Femur (tissue), 1 donor: ENCODE data around the gene CRHR2.
"Not testable (repeated sequence)": the region's sequence is repeated elsewhere in the genome, so short reads cannot be mapped to it uniquely, and the experiment has no call there.

Source experiments
- DNase-seq: peaks from one replicate; pipeline ENCODE4 v3.0.0-alpha.2; 2017

CRHR2 gene

DNA sequence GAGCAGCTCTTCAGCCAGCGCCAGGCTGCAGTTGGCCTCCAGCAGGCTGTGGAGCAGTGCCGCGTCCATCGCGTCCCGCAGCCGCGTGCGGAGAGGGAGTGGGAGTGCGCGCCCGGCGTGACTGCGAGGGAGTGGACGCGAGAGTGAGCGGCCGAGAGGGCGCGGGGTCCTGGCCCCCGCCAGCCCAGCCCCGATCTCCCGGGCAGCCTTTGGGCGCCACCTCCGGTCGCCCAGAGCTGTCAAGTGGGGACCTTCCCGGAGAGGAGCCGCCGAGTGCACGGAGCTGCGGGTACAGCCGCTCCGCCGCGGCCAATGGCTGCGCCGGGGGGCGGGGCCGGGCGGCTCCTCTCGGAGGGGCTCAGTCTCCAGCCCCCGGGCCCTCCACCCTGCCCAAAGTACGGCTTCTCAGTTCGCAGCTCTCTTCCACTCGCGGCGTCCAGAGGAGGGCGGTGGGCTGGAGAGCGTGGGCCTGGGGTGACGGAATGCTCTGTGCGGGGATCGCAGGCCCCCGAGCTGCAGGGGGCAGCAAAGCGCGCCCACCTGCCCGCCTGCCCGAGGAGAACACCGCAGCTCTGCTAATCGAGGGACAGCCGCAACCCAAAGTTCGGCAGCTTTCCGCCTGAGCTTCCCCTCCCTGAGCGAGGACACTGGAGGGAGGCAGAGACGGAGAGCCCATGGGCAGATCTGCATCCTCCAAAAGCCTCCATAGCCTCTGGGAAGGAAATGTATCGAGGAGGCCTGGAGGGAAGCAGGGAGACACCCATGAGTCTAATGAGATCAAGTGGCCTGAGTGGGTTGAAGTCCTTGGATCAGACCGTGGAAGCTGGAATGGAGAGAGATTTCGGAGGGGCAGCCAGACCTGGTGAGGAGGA is at the start of gene CRHR2:
Gene CRHR2, minus strand, starts transcription at position 245 of the 872 bp plus-strand sequence. Its CDS starts 176 bp downstream, at position 69.
- no peak for DNase-seq

DNA sequence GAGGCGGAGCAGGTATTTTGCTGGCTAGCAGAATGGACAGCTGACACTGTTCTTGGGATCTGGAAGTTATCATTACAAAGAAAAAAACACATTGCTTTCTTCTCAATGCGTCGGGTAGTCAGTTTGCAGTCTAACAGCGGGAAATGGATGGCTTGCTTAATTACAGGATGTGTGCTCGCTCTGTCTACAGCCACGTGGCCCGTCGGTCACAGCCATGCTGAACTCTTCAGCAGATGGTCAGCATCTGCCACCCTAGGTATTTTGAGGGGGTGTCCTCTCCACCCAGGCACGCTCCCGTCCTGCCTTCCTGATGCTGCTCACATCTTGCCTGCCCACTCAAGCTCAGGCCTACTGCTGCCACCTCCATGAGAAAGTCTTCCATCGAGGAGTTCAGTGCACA is 49.3 kb upstream of the CRHR2 start:
- DNase-seq, result peak; percentile 45

DNA sequence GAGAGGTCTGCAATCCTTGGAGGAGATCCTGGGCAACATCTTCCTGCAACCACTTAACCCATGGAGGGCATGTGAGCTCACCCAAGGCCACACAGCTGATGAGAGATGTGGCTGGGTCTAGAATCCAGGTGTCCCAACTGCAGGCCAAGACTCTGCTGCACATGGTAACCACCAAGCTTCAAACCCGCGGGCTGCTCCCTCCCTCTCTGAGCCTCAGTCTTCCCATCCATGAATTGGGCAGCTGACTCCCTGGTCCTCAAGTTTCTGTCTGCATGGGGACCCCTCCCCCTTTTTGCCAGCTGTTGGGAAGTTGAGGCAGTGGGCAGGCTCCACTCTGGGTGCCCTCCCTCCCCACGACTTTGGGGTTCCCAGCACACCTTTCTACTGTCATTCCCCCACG is 48.7 kb upstream of the CRHR2 start:
- no peak for DNase-seq

DNA sequence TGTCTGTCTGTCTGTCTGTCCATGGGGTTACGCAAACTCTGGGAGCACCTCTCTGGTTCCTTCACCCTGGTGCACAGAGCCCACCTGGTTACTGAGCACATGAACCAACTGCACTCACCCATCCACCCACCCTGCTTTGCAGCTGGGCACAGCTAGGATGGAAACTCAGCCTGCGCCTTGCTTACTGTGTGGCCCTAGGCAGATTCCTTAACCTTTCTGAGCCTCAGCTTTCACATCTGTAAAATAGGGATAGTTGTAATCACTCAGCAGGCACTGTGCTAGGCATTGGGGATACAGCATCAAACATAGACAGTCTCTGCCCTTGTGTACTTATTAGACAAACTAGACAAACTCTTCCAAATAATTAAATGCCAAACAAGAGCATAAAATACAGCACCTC is 47.8 kb upstream of the CRHR2 start:
- DNase-seq, result no peak

DNA sequence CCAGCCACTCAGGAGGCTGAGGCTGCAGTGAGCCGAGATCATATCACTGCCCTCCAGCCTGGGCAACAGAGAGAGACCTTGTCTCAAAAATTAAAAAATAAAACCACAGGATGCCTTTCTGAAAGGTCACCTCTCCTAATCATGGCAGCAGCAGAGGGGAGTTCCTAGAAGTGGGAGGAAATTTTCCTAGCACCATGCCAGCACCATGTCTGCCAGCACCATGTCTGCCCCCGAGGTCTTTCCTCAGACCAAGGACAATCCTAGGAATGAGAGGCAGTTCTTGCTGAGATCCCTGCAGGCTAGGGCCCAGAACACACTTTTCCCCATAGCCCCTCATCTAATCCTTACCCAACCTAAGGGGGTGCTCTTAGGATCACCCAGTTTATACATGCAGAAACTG is 47.4 kb upstream of the CRHR2 start:
- DNase-seq, result no peak

DNA sequence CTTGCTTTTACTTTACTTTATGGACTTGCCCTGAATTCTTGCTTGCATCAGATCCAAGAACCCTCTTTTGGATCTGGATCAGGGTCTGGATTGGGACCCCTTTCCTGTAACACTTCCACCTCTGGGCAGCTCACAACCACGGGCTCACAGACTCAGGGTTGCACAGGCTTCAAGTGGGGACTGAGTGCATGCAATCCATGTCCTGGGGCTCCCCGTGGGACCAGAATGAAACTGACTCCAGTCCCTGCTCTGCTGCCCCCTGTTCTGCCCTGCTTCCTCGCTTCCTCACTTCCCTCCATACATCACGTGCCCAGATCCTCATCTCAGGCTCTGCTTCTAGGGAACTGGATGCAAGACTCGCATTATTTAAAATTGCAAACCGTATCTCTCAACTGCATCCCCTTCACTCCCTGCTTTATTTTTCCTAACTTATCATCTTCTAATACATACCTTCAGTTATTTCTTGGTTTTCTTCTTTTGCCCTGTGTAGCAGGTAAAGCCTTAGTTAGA is 46.4 kb upstream of the CRHR2 start:
- no peak for DNase-seq

DNA sequence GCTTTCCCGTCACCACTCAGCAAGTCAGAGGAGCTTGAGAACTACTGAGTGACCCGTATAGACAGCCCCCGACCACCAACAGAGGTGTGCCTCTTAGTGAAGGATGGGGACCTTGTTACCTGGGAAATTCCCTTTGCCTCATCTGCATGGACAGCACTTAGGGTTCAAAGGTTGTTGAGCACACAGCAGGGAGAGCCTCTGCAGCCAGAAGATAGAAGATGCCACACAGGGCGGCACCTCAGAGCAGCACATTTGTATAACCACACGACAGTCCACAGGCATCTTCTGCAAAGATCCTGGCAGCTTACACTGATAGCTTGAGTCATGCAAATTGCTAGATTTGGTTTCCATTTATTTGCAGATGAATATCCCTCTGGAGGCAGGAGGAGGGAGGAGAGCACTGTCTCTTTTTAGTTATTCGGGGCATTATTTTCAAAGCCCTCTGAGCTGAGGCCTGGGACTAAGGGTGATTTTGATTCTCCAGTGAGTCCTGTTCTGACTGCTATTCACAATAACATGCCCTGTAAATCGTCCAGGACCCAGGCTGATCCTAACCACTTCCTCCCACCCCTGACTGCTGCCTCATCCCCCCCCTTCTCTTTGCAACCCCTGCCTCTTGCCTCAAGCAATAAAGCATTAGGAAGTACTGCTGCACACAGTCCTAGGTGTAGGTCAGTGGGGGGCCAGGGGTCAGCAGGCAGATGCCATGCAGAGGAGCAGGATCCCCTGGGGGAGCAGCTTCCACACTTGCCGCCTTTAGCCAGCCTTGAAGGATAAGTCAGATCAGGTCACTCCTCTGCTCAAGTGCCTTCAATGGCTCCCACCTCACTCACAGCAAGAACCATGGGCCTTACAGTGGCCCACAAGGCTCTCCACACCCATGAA is 45.0 kb upstream of the CRHR2 start:
- DNase-seq, result no peak

DNA sequence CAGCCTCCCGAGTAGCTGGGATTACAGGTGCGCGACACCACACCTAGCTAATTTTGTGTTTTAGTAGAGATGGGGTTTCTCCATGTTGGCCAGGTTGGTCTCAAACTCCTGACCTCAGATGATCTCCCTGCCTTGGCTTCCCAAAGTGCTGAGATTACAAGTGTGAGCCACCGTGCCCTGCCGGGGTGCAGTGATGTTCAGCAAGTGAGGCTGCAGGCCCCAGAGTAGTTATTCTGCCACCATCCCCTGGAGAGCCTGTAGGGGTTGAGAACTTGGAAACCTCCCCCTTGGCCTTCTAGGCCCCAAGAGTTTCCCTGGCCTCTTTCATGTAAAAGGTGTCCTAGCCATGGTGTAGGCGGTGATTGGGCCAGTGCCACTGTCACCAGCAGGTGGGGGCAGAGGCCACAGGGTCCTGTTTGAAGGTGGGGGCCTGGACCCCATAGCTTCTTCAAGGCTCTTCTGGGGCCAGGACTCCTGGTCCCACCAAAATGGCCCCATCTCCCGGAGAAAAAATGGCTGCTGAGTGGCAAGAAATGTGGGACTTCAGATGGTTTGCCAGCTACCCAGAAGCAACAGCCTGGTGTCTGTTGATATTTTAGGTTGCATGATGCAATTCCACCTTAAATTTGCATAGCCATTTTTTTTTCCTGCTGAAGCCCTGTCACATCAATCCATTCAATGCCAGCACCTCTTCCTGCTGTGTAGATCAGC is 44.2 kb upstream of the CRHR2 start:
- no peak for DNase-seq

DNA sequence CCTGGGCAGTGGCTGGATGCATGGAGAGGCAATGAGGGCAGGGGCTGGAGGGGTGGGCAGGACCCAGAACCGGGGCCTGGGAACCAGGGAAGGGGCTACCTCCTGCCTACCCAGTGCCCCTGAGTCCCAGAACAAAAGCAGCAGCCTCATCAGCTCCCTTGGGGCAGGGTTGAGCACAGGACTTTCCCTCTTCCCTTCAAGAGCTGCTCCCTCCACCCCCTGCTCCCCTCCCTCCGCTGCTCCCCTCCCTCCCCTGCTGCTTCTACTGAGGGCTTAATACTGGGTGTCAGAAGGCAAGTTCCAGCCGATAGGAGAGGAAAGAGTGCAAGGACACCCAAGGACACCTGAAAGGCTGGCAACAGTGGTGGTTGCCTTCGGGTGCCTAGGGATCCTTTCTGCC is 41.5 kb upstream of the CRHR2 start:
- DNase-seq, result no peak

DNA sequence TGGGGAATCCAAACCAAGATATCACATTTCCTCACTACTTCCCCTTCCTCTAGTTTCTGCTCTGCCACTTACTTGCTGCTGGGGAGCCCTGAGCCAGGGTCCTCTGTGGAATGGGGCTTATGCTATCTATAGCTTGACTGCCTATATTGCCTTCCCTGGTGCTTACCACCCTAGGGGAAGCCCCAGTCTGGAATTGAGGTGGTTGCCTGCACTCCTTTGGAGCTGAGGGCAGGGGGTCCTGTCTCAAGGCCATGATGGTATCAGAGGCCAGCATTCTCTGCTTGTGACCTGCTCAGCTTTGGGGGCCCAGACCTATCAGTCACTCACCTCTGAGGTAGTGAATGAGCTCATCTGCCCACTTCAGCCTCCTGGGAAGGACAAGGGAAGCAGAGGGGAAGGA is 40.4 kb upstream of the CRHR2 start:
- DNase-seq, result no peak

DNA sequence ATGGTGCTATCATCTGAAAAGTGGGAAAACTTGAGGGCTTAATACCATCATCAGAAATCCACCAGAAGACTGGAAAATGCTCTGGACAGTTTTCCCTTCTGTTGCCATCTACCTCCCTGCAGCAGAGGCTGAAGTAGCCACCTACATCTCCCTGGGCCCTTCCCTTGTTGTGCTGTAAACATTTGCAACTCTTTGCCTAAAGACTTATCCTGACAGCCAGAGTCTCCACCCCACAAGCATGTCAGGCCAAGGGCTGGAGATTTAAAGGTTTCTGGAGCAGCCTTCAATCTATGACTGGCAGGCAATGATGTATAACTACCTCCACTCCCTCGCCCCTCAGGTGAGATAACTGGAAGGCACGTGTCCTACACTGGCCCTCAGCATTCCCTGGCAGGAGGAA is 39.9 kb upstream of the CRHR2 start:
- no peak for DNase-seq

DNA sequence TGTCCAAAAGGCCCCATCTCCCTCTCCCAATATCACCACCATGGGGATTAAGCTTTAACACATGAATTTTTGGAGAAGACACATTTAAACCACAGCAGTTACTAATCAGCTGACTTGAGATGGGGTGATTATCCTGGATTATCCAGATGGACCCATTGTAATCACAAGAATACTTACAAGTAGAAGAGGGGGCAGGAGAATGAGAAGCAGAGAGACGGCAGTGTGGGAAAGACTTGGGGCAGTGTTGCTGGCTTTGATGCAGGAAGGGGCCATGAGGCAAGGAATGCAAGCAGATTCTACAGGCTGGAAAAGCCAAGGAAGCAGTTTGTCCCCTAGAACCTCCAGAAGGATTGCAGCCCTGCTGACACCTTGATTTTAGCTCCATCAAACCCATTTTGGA is 39.0 kb upstream of the CRHR2 start:
- DNase-seq, result no peak

DNA sequence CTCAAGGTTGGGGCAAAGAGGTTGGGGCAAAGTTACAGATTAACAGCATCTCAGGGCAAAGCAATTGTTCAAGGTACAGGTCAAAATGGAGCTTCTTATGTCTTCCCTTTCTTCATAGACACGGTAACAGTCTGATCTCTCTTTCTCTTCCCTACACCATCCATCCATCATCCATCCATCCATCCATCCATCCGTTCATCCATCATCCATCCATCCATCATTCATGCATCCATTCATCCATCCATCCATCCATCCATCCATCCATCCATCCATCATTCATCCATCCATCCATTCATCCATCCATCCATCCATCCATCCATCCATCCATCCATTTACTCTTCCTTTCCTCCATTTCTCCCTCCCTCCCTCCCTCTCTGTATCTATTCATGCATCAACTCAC is 37.2 kb upstream of the CRHR2 start:
- not testable (repeated sequence) for DNase-seq

DNA sequence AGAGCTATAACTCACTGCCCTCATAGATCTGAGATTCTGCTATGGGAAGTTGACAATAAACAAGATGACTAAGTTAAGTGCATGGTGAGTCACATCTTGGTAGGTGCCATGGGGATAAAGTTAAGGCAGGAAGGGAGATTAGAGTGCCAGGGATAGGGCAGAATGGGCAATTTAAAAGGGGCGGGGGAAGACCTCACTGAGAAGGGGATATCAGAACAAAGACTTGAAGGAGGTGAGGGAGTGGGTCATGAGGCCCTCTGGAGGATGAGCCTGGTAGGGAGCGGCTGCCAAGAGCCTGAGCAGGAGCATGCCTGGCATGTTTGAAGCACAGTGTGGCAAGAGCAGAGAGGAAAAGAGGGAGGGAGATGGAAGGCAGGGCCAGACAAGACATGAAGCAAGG is 34.9 kb upstream of the CRHR2 start:
- DNase-seq, result no peak

DNA sequence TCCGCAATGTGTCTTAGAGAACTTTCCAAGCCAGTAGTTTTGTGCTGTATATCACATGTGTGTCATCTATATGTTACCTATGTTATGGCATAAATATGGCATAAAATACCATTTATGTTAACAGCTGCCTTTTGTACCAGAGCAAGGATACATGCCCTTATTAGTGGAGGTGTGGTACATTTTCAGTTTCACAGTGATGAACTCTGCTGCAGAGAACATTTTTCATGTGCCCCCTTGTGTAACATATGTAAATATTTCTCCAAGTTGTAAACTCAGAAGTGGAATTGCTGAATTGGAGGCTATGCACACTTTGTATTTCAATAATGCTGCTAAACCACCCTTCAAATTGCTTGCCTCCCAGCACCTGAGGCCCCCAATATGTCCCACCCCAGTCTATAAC is 31.9 kb upstream of the CRHR2 start:
- no peak for DNase-seq

DNA sequence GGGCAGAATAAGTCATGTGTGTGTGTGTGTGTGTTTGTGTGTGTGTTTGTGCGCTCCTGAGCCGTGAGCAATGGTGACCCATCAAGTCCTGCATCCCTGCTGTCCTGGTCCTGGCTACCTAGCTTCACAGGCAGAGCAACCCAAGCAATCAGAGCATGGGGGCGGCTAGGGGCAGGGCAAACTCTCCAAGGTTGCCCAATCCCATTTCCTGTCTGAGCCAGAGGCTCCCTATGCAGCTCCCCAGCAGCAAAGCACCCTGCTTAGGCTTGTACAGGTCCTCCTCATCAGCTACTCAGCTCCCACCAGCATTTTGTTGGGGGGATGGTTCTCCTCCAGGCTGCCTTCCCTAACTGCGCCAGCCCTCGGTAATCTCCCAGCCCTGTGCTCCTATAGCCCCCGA is 31.1 kb upstream of the CRHR2 start:
- DNase-seq, result no peak

DNA sequence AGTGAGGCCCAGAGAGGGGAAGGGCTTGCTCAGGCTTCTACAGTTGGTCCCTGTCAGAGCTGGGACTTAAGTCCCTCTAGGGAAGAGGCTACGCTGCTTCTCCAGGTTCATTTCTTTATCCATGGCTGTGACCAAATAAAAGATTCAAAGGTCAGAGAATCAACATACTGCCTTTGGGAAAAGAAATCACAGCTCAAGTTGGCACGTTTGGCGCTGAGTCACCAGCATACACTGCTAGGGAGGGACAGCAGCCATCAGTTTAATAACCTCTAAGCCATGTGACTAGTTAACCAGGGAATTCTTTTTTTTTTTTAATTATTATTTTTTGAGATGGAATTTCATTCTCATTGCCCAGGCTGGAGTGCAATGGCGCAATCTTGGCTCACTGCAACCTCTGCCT is 28.4 kb upstream of the CRHR2 start:
- no peak for DNase-seq

DNA sequence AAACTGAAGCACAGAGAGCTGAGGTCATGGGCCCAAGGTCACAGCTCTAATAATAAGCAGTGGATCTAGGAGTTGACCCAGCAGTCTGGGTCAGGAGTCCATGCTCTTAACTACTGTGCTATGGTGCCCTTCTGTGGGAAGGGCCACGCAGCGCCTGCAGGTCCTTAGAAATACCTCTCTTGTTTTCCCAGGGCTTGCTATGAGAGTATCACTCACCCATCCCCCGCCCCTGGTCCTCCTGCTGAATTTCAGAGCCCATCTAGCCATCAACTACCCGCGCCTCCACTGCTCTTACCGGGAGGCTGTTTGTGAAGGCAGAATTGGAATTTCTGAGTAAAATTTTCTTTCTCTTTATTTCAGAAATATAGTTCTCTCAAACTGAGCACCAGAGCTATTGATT is 27.3 kb upstream of the CRHR2 start:
- DNase-seq, result no peak

DNA sequence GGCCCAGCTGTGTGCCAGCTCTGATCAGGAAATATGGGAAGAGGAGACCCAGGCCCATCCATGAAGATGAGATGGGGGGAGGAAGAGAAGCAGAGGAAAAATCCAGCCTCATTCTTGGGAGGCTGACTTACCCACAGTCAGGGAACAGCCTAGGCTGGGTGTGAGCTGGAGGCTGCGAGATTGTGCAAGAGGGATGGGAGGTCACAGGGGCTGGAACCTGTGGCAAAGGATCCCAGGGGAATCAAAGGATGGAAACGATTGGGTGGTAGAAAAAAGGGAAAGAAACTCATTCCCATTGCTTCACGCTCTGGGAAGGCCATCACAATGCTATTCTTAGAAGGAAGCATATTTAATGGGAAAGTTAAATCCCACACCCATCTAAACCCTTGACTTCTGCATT is 26.7 kb upstream of the CRHR2 start:
- DNase-seq, result no peak

DNA sequence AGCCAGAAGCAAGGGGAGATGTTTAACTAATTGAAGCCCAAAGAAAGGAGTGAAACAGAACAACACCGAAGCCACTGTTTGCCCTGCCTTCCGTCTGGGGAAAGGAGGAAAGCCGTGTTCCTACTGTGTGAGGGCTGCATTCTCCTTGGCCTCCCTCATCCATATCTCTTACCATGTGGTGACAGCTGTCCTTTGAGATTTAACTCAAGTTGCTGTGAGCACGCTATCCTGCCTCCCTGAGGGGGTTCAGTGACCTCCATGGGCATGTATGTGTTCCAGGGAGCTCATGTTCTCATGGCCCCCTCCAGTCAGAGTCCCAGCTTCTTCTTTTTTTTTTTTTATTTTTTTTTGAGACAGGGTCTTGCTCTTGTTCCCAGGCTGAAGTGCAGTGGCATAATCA is 26.2 kb upstream of the CRHR2 start:
- no peak for DNase-seq

DNA sequence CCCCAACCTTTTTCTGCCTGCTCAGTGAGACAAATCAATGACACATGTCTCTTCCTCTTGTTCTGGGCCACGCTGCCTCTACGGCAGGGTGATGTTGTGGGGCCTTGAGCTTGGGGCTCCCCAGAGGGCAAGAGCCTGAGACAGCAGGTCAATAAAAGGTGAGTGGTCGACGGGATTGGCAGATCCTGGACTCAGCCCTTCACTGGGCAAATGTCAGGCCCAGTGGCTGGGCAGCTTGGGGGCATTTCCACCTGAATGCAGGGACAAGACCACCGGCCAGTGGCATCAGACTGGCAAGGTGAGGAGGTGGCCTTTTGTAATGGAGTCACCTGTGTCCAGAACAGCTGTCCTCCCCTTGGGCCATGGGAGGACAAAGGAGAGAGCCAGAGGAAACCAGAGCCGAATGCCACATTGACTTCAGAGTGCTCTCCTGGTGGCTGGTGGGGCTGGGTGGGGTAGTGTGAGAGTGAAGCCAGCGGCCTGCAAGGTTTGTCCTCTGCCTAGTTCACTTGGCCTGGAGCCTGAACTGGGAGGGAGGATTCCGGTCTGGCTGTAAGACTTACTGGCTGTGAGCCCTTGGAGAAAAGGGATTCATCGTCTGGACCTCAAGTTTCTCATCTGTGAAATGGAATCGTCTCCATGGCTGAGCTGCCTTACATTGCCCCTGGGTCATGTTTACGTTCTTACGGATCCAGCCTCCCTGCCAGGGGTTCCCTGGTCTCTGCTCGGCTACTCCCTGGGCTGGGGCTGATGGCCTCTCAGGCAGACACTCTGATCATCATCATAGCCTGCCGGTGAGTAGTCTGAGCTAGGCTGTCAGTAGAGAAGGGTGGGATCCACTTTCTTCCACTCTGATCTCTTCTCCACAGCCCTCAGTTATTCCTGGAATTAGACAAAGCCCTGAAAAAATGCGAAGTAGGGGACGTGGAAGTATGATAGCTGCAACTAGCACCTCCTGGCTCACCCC is 25.4 kb upstream of the CRHR2 start:
- no peak for DNase-seq

DNA sequence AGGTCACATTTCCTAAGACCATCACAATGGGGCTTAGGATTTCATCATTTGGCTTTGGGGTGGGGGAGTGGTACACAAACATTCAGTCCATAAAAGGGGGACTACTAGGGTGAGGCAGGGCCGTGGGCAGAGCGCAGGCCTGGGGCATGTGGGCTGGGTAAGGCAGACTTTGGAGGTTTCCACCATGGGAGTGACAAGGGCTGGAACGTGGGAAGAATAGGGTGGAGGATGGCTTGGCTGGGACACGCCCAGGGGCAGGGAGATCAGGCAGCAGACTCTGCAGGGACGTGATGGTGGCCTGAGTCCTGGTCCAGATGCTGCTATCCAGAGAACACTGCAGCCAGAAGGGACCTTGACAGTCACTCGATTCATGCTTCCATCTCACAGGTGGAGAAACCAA is 24.7 kb upstream of the CRHR2 start:
- DNase-seq, result no peak
